ENCODE results near the gene CLMN. TPM values are rescaled to one million over a fixed set of nuclear protein-coding genes. Genes with fewer than 3 reads are reported as not detected.

CLMN gene
- total RNA-seq, 1 experiment from 2014 or later, result 8.6 TPM

GRCh38 chr14:95353664-95354063, 34.0 kb upstream of the CLMN start:
- BruUV-seq (replicated peaks), result no TSS peak
- TF ChIP-seq CTCF (conservative IDR thresholded peaks at IDR 0.05; ENCODE audit: low read depth, low read length) (no peak), EZH2 (IDR thresholded peaks at IDR 0.05; ENCODE audit: borderline replicate concordance, low read depth, low read length, poor library complexity, severe bottlenecking) (no peak)
- ChIA-PET POLR2A (ENCODE audit: low non-redundant PET) (no interaction called here), CTCF (no interaction called here)
- Histone ChIP-seq H3K27ac (ENCODE audit: low read depth, low read length, poor library complexity, severe bottlenecking) (no peak overlapping the region), H3K27me3 (replicated peaks; ENCODE audit: insufficient read depth, low read depth, low read length, poor library complexity) (no peaks in the 10 kb centered on the region), H3K9me3 (ENCODE audit: low read depth, low read length, poor library complexity, severe bottlenecking) (no peaks in the 10 kb centered on the region), H3K36me3 (ENCODE audit: insufficient read depth, low read length, poor library complexity, severe bottlenecking) (no peaks in the 10 kb centered on the region), H3K4me1 (ENCODE audit: insufficient read depth, low read length, poor library complexity, severe bottlenecking) (no peaks in the 10 kb centered on the region), H3K4me3 (ENCODE audit: low read depth, low read length, poor library complexity, severe bottlenecking) (no peak overlapping the region)
- intact Hi-C loops (cut with micrococcal nuclease; ENCODE audit: unreplicated experiment), result no loop called here
- no peak for DNase-seq (ENCODE audit: low spot score)

GRCh38 chr14:95353007-95353406, 33.3 kb upstream of the CLMN start:
- H3K9me3 ChIP-seq (ENCODE audit: low read depth, low read length, poor library complexity, severe bottlenecking), result no peaks in the 10 kb centered on the region
- no peaks in the 10 kb centered on the region for H3K36me3 ChIP-seq (ENCODE audit: insufficient read depth, low read length, poor library complexity, severe bottlenecking)
- TF ChIP-seq CTCF (conservative IDR thresholded peaks at IDR 0.05; ENCODE audit: low read depth, low read length), result no peak
- no peak for TF ChIP-seq EZH2 (IDR thresholded peaks at IDR 0.05; ENCODE audit: borderline replicate concordance, low read depth, low read length, poor library complexity, severe bottlenecking)
- intact Hi-C loops (cut with micrococcal nuclease; ENCODE audit: unreplicated experiment), result no loop called here
- H3K27ac ChIP-seq (ENCODE audit: low read depth, low read length, poor library complexity, severe bottlenecking), result no peak overlapping the region
- CTCF ChIA-PET, result no interaction called here
- no peak overlapping the region for H3K4me3 ChIP-seq (ENCODE audit: low read depth, low read length, poor library complexity, severe bottlenecking)
- POLR2A ChIA-PET (ENCODE audit: low non-redundant PET), result no interaction called here
- DNase-seq (ENCODE audit: low spot score), result no peak
- no TSS peak for BruUV-seq (replicated peaks)
- H3K27me3 ChIP-seq (replicated peaks; ENCODE audit: insufficient read depth, low read depth, low read length, poor library complexity), result no peaks in the 10 kb centered on the region
- no peaks in the 10 kb centered on the region for H3K4me1 ChIP-seq (ENCODE audit: insufficient read depth, low read length, poor library complexity, severe bottlenecking)

- H3K9me3 ChIP-seq (ENCODE audit: low read depth, low read length, poor library complexity, severe bottlenecking), result no peaks in the 10 kb centered on the region
- POLR2A ChIA-PET (ENCODE audit: low non-redundant PET), result no interaction called here
- TF ChIP-seq EZH2 (IDR thresholded peaks at IDR 0.05; ENCODE audit: borderline replicate concordance, low read depth, low read length, poor library complexity, severe bottlenecking) (no peak), CTCF (conservative IDR thresholded peaks at IDR 0.05; ENCODE audit: low read depth, low read length) (no peak)
- intact Hi-C loops (cut with micrococcal nuclease; ENCODE audit: unreplicated experiment), result no loop called here
- BruUV-seq (replicated peaks), result no TSS peak
- no peaks in the 10 kb centered on the region for H3K36me3 ChIP-seq (ENCODE audit: insufficient read depth, low read length, poor library complexity, severe bottlenecking)
- CTCF ChIA-PET, result no interaction called here
- H3K27me3 ChIP-seq (replicated peaks; ENCODE audit: insufficient read depth, low read depth, low read length, poor library complexity), result no peaks in the 10 kb centered on the region
- no peak overlapping the region for H3K27ac ChIP-seq (ENCODE audit: low read depth, low read length, poor library complexity, severe bottlenecking)
- H3K4me3 ChIP-seq (ENCODE audit: low read depth, low read length, poor library complexity, severe bottlenecking), result no peak overlapping the region
- H3K4me1 ChIP-seq (ENCODE audit: insufficient read depth, low read length, poor library complexity, severe bottlenecking), result no peaks in the 10 kb centered on the region
- DNase-seq (ENCODE audit: low spot score), result no peak
Measured at GRCh38 chr14:95352481-95352880, 32.8 kb upstream of the CLMN start.
